Fibroblast of lung (primary cell): Measurements from ENCODE around the gene DTWD1. TPM values are rescaled to one million over a fixed set of nuclear protein-coding genes. Genes with fewer than 3 reads are reported as not detected.

ENCODE experiments used
- DNase-seq, 2 donors: peaks; one replicate each; pipeline versions ENCODE4 v3.0.0 to v3.0.0-alpha.2; 2010; ENCODE audit warnings: low read depth in 2 of 2
- H2AFZ ChIP-seq: 2 replicates; pipeline ENCODE4 v1.5.1; 2012; ENCODE audit warnings: low read length, control low read depth, inconsistent platforms
- H3K27ac ChIP-seq: 2 replicates; pipeline ENCODE4 v1.5.1; 2011; ENCODE audit warnings: low read length, control low read depth; ENCODE audit not compliant: insufficient read depth
- H3K27me3 ChIP-seq: 2 replicates; pipeline ENCODE4 v1.5.1; 2011; ENCODE audit warnings: mild to moderate bottlenecking, low read length; ENCODE audit not compliant: control insufficient read depth, insufficient read depth
- H3K36me3 ChIP-seq: 2 replicates; pipeline ENCODE4 v1.5.1; 2011; ENCODE audit warnings: low read length; ENCODE audit not compliant: control insufficient read depth, insufficient read depth
- H3K4me1 ChIP-seq: 2 replicates; pipeline ENCODE4 v1.5.1; 2011; ENCODE audit warnings: low read length; ENCODE audit not compliant: control insufficient read depth, insufficient read depth; ENCODE audit errors: extremely low read depth
- H3K4me2 ChIP-seq: 2 replicates; pipeline ENCODE4 v1.5.1; 2011; ENCODE audit warnings: low read length, control low read depth; ENCODE audit not compliant: insufficient read depth; ENCODE audit errors: extremely low read depth
- H3K4me3 ChIP-seq, 4 experiments: fragments of 200-600 bp in 1 of 4; sonication (generic) in 1 of 4; replicated peaks in 1 of 4; 2 replicates each; pipeline ENCODE4 v1.5.1; 2011 to 2016; ENCODE audit warnings: low read length in 4 of 4, low read depth in 3 of 4, mild to moderate bottlenecking in 3 of 4, control low read depth in 2 of 4, inconsistent platforms in 1 of 4, mixed read lengths in 1 of 4; ENCODE audit not compliant: insufficient read depth in 1 of 4; ENCODE audit errors: control extremely low read depth in 1 of 4
- H3K79me2 ChIP-seq: 2 replicates; pipeline ENCODE4 v1.5.1; 2012; ENCODE audit warnings: mild to moderate bottlenecking, low read length, inconsistent platforms; ENCODE audit not compliant: control insufficient read depth, insufficient read depth
- H3K9ac ChIP-seq: 2 replicates; pipeline ENCODE4 v1.5.1; 2011; ENCODE audit warnings: mild to moderate bottlenecking, low read length, control low read depth; ENCODE audit not compliant: insufficient read depth
- H3K9me3 ChIP-seq: 2 replicates; pipeline ENCODE4 v1.5.1; 2012; ENCODE audit warnings: low read depth, low read length; ENCODE audit not compliant: control insufficient read depth, insufficient read depth
- H4K20me1 ChIP-seq: 2 replicates; pipeline ENCODE4 v1.5.1; 2011; ENCODE audit warnings: low read length; ENCODE audit not compliant: control insufficient read depth, insufficient read depth; ENCODE audit errors: extremely low read depth
- CTCF ChIP-seq, 2 donors: IDR thresholded peaks in 1 of 2; conservative IDR thresholded peaks in 1 of 2; 1 replicate in 1 of 2; 2 replicates in 1 of 2; pipeline ENCODE4 v1.5.1; 2011 to 2012; ENCODE audit warnings: low read length in 2 of 2, control low read depth in 1 of 2, inconsistent platforms in 1 of 2, low read depth in 1 of 2, mild to moderate bottlenecking in 1 of 2
- EZH2 ChIP-seq: IDR thresholded peaks from 2 replicates; pipeline ENCODE4 v1.5.1; 2012; ENCODE audit warnings: low read length, control low read depth, mild to moderate bottlenecking; ENCODE audit errors: missing control alignments
- polyA plus RNA-seq, 2 donors: library from polyadenylated mRNA; depleted of rRNA in 1 of 2; stranded (reverse) in 1 of 2; unstranded in 1 of 2; fragments of >200 nt; gene quantifications; 2 replicates each; pipeline ENCODE4 v1.2.1, GENCODE V29; 2011 to 2012; ENCODE audit warnings: missing spikeins in 1 of 2
- total RNA-seq: library from RNA; depleted of rRNA; stranded (reverse); fragments of >200 nt; gene quantifications from 2 replicates; pipeline ENCODE4 v1.2.1, GENCODE V29; 2014

DTWD1 gene
- total and polyA plus RNA-seq, 2 donors (not counting 1 experiment from before 2014, with no cell fraction given), result 61.8 to 156 TPM

- no peak overlapping the region for H2AFZ ChIP-seq
- no peaks in the 10 kb centered on the region for H3K79me2 ChIP-seq
- no peaks in the 10 kb centered on the region for H4K20me1 ChIP-seq
- no peak for TF ChIP-seq EZH2
- no peak for TF ChIP-seq CTCF (conservative IDR thresholded peaks at IDR 0.05 in 1 of 2, IDR thresholded peaks at IDR 0.05 in 1 of 2; ENCODE audit: low read depth in 1 of 2, low read length in 2 of 2)
- H3K9ac ChIP-seq, result no peak overlapping the region
- no peak overlapping the region for H3K27ac ChIP-seq
- no peaks in the 10 kb centered on the region for H3K36me3 ChIP-seq
- no peak overlapping the region for H3K4me2 ChIP-seq
- no peak overlapping the region for H3K4me3 ChIP-seq
- H3K9me3 ChIP-seq, result no peaks in the 10 kb centered on the region
- H3K4me1 ChIP-seq, result no peaks in the 10 kb centered on the region
- peak in 1 of 2 donors; percentile 82 for DNase-seq
- no peaks in the 10 kb centered on the region for H3K27me3 ChIP-seq
These were observed 67.4 kb downstream of the DTWD1 start for GRCh38 chr15:49688135-49688790.

- Histone ChIP-seq H3K79me2 (no peaks in the 10 kb centered on the region), H2AFZ (no peak overlapping the region), H3K4me2 (no peak overlapping the region), H4K20me1 (no peaks in the 10 kb centered on the region), H3K36me3 (no peaks in the 10 kb centered on the region), H3K9me3 (no peaks in the 10 kb centered on the region), H3K4me3 (no peak overlapping the region), H3K27ac (no peak overlapping the region), H3K27me3 (no peaks in the 10 kb centered on the region), H3K4me1 (no peaks in the 10 kb centered on the region), H3K9ac (no peak overlapping the region)
- TF ChIP-seq EZH2 (no peak), CTCF (conservative IDR thresholded peaks at IDR 0.05 in 1 of 2, IDR thresholded peaks at IDR 0.05 in 1 of 2; ENCODE audit: low read depth in 1 of 2, low read length in 2 of 2) (no peak)
- no peak for DNase-seq
These were observed 71.8 kb downstream of the DTWD1 start for GRCh38 chr15:49692514-49693090.

- H4K20me1 ChIP-seq, result no peaks in the 10 kb centered on the region
- TF ChIP-seq CTCF (conservative IDR thresholded peaks at IDR 0.05 in 1 of 2, IDR thresholded peaks at IDR 0.05 in 1 of 2; ENCODE audit: low read depth in 1 of 2, low read length in 2 of 2), result no peak
- H2AFZ ChIP-seq, result no peak overlapping the region
- no peak overlapping the region for H3K9ac ChIP-seq
- H3K9me3 ChIP-seq, result no peaks in the 10 kb centered on the region
- no peaks in the 10 kb centered on the region for H3K79me2 ChIP-seq
- no peak overlapping the region for H3K4me3 ChIP-seq
- no peak overlapping the region for H3K27ac ChIP-seq
- no peaks in the 10 kb centered on the region for H3K4me1 ChIP-seq
- no peaks in the 10 kb centered on the region for H3K36me3 ChIP-seq
- no peaks in the 10 kb centered on the region for H3K27me3 ChIP-seq
- H3K4me2 ChIP-seq, result no peak overlapping the region
- peak; percentile 8 to 12 for DNase-seq
These were observed 72.7 kb downstream of the DTWD1 start for GRCh38 chr15:49693498-49693897.
